Measurements from ENCODE around the gene NDUFB5. TPM values are rescaled to one million over a fixed set of nuclear protein-coding genes. Genes with fewer than 3 reads are reported as not detected.

Gene NDUFB5
- polyA plus RNA-seq, 1 donor from 2014 or later: 272 TPM

DNA sequence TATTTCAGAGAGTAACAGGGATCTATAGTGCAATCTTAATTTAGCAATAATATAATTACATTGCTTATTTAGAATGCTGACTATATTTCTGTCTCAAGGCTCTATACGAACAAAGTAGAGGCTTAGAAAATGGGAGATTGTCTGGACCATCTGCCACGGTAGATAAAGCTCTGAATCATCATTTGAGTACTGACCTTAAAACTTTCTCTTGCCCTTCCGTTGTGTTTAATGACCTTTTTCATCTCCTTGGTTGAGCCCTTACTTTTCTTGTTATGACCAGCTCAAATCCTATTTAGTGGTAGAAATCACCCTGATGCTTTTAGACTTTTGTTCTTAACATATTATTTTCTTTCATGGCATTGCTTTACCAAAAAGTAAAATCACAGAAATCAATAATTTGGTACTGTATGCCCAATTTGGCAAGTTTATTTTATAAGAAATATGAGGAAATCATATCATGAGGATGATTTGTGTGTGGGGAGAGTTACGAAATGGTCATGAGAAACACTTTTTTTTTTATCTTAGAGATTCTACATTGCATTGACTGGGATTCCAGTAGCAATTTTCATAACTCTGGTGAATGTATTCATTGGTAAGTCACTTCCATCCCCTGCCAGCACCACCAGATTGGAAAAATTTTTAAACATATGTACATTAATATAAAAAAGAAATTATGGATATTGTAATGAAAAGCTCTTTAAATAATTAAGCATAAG lies 11.0 kb downstream of the NDUFB5 start:
- Histone ChIP-seq H4K20me1 (ENCODE audit: insufficient read depth) (no peaks in the 10 kb centered on the region), H3K79me2 (replicated peaks; ENCODE audit: insufficient read depth, low read length) (peaks cover 1% of the 10 kb centered on the region), H3K4me3 (ENCODE audit: low read length) (no peak overlapping the region), H3K4me2 (ENCODE audit: low read length) (no peak overlapping the region), H3K27me3 (ENCODE audit: insufficient read depth, low read depth, low read length) (no peaks in the 10 kb centered on the region), H3K9me2 (ENCODE audit: insufficient read depth, low read length) (no peaks in the 10 kb centered on the region), H3K36me3 (ENCODE audit: insufficient read depth, low read length) (no peaks in the 10 kb centered on the region), H3K27ac (ENCODE audit: low read length) (no peak overlapping the region), H3F3A (ENCODE audit: insufficient read depth, low read length, poor library complexity, severe bottlenecking) (no peaks in the 10 kb centered on the region), H3K9me3 (ENCODE audit: low read length) (no peaks in the 10 kb centered on the region), H3K9ac (ENCODE audit: low read length) (no peak overlapping the region), H2AFZ (ENCODE audit: low read depth, low read length) (no peak overlapping the region)
- no peak for TF ChIP-seq RAD21 (conservative IDR thresholded peaks at IDR 0.05)
- no peak for TF ChIP-seq TAF1 (IDR thresholded peaks at IDR 0.05; ENCODE audit: low read depth)
- no peak for TF ChIP-seq MXI1 (conservative IDR thresholded peaks at IDR 0.05; ENCODE audit: poor library complexity, severe bottlenecking)
- no peak for TF ChIP-seq EZH2 (IDR thresholded peaks at IDR 0.05; ENCODE audit: borderline replicate concordance, insufficient read depth, low read length, poor library complexity, severe bottlenecking)
- TF ChIP-seq SMC3 (conservative IDR thresholded peaks at IDR 0.05; ENCODE audit: poor library complexity): no peak

- Histone ChIP-seq H2AFZ (ENCODE audit: low read depth, low read length) (no peak overlapping the region), H3K79me2 (replicated peaks; ENCODE audit: insufficient read depth, low read length) (no peaks in the 10 kb centered on the region), H3K9me3 (ENCODE audit: low read length) (no peaks in the 10 kb centered on the region), H3K9me2 (ENCODE audit: insufficient read depth, low read length) (no peaks in the 10 kb centered on the region), H3K4me3 (ENCODE audit: low read length) (no peak overlapping the region), H3K27me3 (ENCODE audit: insufficient read depth, low read depth, low read length) (no peaks in the 10 kb centered on the region), H3K27ac (ENCODE audit: low read length) (no peak overlapping the region), H3K36me3 (ENCODE audit: insufficient read depth, low read length) (no peaks in the 10 kb centered on the region), H3F3A (ENCODE audit: insufficient read depth, low read length, poor library complexity, severe bottlenecking) (no peaks in the 10 kb centered on the region), H3K4me2 (ENCODE audit: low read length) (no peak overlapping the region), H4K20me1 (ENCODE audit: insufficient read depth) (no peaks in the 10 kb centered on the region), H3K9ac (ENCODE audit: low read length) (no peak overlapping the region)
- TF ChIP-seq POLR2AphosphoS5 (IDR thresholded peaks at IDR 0.05): no peak
- no peak for TF ChIP-seq SMC3 (conservative IDR thresholded peaks at IDR 0.05; ENCODE audit: poor library complexity)
Observed at GRCh38 chr3:179622023-179622422, 17.4 kb downstream of the NDUFB5 start.

- Histone ChIP-seq H3K79me2 (replicated peaks; ENCODE audit: insufficient read depth, low read length) (no peaks in the 10 kb centered on the region), H3K4me2 (ENCODE audit: low read length) (no peak overlapping the region), H3K36me3 (ENCODE audit: insufficient read depth, low read length) (no peaks in the 10 kb centered on the region), H2AFZ (ENCODE audit: low read depth, low read length) (no peak overlapping the region), H3F3A (ENCODE audit: insufficient read depth, low read length, poor library complexity, severe bottlenecking) (no peaks in the 10 kb centered on the region), H3K27me3 (ENCODE audit: insufficient read depth, low read depth, low read length) (no peaks in the 10 kb centered on the region), H3K9me2 (ENCODE audit: insufficient read depth, low read length) (no peaks in the 10 kb centered on the region), H3K9ac (ENCODE audit: low read length) (no peak overlapping the region), H3K27ac (ENCODE audit: low read length) (no peak overlapping the region), H3K4me3 (ENCODE audit: low read length) (no peak overlapping the region), H4K20me1 (ENCODE audit: insufficient read depth) (no peaks in the 10 kb centered on the region), H3K9me3 (ENCODE audit: low read length) (no peaks in the 10 kb centered on the region)
- TF ChIP-seq CTCF (IDR thresholded peaks at IDR 0.05; ENCODE audit: poor library complexity, severe bottlenecking) (no peak), EZH2 (IDR thresholded peaks at IDR 0.05; ENCODE audit: borderline replicate concordance, insufficient read depth, low read length, poor library complexity, severe bottlenecking) (no peak), SMC3 (conservative IDR thresholded peaks at IDR 0.05; ENCODE audit: poor library complexity) (no peak)
Observed at GRCh38 chr3:179624451-179624850, 19.9 kb downstream of the NDUFB5 start.
